Stimulated activated CD8-positive, alpha-beta memory T cell treated with anti-CD3 and anti-CD28 coated beads, Interleukin-7, amount 100 ng/mL, for 24 hours (primary cell): Measurements from ENCODE around the gene GRN.

Experiments
- DNase-seq: peaks from one replicate; pipeline ENCODE4 v3.0.0-alpha.2; 2020; ENCODE audit warnings: low read depth

GRN gene

DNA sequence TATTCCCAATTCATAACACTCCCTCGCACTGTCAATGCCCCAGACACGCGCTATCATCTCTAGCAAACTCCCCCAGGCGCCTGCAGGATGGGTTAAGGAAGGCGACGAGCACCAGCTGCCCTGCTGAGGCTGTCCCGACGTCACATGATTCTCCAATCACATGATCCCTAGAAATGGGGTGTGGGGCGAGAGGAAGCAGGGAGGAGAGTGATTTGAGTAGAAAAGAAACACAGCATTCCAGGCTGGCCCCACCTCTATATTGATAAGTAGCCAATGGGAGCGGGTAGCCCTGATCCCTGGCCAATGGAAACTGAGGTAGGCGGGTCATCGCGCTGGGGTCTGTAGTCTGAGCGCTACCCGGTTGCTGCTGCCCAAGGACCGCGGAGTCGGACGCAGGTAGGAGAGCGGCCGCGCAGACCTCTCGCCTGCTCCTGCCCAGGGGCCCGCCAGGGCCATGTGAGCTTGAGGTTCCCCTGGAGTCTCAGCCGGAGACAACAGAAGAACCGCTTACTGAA lies at the start of gene GRN:
GRN (plus strand) TSS at position 364 of the 515 bp plus-strand sequence. CDS start 3,863 bp downstream, outside the sequence.
- peak; percentile 67 for DNase-seq

DNA sequence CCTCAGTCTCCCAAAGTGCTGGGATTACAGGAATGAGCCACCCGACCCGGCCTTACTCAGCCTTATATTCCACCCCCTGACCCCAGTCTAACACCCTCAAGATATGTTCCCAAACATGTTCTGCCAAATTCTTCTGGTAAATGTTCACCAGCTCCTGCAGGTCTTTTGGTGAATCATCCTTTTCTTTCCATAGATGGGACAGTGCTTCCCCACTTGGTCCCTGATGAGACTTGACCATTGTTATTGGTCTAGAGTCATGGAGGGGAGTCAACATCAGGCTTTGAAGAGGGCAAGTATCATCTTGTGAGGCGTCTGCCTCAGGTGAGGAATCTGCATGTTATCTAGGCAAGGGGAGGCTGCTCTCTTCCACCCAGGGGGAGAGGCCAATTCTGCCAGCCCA lies 47.1 kb upstream of the GRN start:
- no peak for DNase-seq

DNA sequence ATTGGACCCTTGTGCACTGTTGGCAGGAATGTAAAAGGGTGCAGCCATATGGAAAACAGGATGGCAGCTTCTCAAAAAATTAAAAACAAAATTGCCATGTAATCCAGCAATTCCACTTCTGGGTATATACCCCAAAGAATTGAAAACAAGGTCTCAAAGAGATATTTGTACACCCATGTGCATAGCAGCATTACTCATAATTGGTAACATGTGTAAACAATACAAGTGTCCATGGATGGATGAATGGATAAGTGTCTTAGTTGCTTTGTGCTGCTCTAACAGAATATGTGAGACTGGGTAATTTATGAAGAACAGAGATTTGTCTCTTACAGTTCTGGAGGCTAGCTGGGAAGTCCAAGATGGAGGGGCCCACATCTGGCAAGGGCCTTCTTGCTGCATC lies 40.5 kb upstream of the GRN start:
- DNase-seq: no peak

DNA sequence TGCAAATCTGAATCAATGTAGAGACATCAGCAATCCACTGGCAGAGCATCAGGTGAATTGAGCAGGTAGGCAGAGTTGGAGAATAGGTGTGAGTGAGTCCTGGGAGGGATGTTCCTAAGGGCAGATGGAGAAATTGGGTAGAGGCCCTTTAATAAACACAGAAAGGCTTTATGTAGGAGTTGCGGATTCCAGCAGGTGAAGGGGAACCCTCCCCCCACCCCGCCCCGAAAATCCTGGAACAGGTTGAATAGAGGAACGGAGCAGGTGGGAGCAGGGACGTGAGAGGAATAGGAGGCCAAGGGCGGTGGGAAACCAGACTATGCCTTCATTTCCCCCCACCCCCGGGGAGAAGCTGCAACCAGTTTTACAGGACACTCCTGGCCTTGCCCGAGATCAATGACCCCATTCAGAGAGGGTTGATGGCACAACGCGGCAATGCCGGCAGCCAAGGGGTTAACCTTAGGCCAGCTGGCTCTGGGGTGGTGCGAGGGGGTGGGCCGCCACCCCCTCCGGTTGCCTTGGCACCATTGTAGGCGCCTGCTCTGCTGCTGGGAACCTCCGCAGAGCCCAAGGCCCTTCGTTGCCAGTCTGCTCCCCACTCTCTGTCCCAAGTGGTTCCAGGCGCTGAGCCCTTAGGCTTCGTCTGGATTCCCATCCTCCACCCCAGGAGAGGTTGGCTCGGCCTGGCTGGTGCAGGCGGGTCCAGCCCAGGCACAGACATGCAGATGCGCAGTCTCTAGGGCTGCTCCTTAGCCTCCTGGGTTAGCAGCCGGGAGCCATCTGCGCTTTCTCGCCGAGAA lies 37.5 kb upstream of the GRN start:
- DNase-seq: no peak

DNA sequence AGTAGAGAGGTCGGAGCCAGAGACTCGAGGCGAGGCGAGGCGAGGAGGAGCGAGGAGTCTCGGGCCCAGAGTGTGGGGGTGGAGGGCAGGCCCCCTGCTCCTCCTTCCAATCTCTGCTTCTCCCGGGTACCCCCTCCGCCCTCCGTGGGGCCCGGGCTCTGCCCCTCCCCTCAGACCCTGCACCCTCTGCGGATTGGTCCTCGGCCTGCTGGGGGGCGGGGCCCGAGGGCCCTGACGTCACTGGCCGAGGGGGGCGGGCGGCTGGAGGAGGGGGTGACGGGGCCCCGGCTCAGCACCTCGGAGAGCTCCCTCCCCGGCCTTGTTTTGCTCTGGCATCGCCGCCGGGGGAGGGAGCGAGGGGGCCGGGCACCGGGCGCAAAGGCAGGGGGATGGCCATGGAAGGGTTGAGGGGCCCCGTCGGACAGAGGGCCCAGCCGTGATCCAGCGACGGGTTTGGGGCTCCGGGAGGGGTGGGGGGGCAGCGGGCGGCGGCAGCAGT lies 36.7 kb upstream of the GRN start, which contains the start of gene RUNDC3A:
RUNDC3A (plus strand) TSS at position 282 of the 499 bp plus-strand sequence. CDS start 232 bp downstream, outside the sequence.
- peak; percentile 73 for DNase-seq

DNA sequence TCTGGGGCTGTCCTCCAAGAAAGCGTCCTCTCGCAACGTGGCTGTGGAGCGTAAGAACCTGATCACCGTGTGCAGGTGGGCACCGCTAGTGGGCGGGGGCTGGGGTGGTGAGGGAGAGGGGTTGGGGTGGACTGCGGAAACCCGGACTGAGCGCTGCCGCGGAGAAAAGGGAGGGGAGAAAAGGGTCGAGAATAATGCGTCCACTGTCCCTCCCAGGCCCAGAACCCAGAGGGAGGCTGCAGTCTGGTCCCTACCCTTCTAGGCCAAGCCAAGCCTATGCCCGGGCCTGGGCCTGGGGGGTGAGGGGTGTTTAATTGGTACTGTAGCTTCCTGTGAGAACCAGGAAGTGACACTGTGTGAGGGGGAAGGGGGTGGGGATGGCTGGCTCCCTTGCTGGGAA lies 36.2 kb upstream of the GRN start:
- DNase-seq: no peak

DNA sequence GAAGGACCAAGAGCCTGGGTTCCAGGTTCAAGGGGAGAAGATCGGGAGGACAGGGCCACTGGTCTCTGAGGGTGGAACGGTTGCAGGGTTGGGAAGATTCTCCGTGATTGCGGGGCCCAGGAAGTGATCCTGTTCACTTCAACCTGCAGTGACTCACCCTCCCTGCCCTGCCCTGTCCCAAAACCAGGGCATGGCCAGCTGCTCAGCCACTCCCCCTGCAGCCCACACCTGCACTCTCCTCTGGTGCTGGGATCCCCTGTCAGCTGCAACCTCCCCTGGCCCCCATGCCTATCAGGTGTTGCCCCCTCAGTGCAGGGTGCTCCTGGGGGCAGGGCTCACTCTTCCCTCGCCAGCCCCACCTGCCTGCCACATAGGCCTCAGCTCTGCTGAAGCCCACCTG lies 35.6 kb upstream of the GRN start:
- no peak for DNase-seq

DNA sequence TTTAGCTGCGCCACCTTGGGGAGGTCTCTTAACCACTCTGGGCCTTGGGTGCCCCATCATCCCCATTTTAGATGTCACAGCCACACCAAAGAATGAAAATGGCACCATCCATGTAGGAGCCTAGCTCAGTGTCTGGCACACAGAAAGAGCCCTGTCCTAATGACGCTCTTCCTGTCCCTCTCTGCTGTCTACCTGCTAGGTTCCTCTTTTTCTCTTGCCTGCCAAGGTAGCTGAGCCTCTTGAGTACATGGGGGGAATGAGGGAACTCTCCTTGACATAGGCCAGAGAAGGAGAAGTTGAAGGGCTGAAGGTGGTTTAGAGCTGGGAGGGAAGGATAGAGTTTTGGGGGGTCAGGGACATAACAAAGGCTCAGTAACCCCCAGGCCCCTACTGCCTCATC lies 34.9 kb upstream of the GRN start:
- no peak for DNase-seq

DNA sequence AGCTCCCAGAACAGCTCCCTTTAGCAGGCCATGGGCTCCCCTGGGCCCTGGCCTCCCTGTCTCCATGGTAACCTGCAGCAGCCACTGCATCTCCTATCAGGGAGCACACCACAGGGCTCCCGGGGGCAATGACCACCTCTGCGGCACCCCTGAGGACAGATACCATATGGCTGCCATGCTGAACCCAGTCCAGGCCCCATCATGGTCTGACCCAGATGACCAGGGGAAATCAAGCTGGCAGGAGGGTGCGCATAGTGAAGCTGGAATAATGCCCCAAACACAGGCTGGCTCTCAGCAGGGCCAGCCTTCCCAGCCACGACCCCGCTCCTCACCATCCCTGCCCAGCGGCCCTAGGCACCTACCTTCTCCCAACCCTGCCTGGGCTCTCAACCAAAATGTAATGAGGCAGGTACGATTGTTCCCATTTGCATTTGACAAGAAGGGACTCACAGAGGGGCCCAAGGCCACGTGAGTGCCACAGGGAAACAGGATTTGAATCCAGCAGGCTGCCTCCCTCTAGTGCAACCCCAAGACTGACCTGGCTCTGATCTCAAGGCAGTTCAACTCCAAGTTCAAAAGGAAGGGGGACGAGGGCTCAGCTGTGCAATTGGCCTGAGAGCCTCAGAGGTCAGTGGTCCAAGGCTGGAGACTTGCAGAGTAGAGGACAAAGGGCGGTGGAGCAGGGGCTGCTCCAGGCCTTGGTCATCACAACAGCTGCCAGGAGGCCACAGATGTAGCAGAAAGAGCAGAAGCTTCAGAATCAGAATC lies 34.3 kb upstream of the GRN start:
- no peak for DNase-seq

DNA sequence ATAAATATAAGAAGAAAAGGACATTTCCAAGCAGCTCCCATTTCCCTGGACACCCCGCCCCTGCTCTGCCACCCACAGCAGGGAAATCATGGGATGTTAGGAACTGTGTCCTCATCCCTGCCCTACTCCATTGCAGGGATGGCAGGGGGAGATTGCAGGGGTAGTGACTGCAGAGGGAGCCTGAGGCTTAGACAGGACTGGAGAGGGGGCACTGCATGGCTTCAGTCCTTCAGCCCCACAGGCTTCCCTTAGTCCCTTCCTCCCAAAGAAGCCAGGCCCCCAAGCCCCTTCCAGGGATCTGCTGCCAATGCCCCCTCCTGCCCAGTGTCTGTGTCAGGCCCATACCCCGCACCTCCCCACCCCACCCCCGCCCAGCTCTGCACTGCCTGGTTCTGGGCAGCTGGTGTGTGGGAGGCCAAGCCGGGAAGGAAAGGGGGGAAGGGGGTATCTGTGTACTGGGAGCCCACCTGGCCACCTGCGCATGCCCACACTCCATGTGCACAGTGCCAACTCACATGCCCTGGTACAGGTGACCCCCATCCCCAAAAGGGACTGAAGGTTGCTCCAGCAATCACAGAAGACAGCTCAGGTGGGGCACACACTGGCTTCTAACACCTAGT lies 33.4 kb upstream of the GRN start:
- DNase-seq: no peak

DNA sequence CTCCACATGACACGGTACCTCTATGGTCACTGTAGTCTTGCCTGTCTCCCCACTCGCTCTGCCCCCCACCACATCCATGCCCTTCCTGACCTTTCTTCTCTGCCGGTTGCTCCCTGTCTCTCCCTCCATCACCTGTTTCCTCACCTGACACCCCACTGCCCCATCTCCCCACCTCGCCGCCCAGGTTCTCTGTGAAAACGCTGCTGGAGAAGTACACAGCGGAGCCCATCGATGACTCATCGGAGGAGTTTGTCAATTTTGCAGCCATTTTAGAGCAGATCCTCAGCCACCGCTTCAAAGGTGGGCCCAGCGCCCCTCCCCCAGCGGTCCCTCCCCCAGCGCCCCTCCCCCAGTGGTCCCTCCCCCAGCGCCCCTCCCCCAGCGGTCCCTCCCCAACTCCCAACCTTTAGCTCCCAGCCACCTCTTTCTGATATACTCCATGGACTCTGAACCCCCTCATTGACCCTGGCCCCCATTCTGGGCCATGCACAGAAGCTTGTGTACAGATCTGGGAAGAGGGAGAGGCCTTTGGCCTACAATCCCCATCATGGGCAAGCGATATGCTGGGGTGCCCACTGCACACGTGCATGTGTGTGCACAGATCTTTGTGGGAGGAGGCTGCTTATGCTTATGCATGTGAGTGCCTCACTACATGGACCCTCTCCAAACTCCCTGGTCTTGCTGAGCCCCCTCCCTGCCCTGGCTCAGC lies 32.6 kb upstream of the GRN start:
- no peak for DNase-seq

DNA sequence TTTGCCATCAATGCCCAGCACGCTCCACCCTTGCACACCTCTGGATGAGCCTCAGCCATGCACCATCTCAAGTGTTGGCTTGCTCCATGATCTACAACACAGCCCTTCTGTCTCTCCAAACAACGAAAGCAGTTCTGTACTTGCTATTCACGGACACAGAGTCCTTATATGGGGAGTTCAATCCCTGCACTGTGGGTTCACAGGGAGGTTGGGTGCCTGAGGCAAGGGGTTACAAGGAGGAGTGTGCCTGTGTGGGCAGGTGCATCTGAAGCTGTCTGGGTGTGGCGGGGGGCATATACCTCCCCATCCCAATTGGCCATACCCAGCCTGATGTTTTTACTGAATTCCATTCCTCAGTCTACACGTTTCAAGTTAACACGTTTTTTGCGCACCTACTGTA lies 31.1 kb upstream of the GRN start:
- DNase-seq: no peak

DNA sequence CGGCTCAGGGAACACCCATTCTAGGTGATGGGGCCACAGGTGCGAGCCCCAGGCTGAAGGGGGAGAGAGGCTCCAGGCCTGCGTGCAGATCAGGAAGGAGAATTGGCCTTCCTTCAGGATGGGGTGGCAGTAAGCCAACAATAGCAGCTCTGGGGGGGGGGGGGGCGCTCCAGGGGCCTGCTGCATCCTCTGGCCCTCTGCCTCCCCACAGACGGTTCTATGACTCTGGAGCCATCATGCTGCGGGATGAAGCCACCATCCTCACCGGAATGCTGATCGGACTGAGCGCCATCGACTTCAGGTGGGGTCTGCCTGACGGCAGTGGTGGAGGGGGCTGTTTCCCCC lies 30.6 kb upstream of the GRN start:
- no peak for DNase-seq

DNA sequence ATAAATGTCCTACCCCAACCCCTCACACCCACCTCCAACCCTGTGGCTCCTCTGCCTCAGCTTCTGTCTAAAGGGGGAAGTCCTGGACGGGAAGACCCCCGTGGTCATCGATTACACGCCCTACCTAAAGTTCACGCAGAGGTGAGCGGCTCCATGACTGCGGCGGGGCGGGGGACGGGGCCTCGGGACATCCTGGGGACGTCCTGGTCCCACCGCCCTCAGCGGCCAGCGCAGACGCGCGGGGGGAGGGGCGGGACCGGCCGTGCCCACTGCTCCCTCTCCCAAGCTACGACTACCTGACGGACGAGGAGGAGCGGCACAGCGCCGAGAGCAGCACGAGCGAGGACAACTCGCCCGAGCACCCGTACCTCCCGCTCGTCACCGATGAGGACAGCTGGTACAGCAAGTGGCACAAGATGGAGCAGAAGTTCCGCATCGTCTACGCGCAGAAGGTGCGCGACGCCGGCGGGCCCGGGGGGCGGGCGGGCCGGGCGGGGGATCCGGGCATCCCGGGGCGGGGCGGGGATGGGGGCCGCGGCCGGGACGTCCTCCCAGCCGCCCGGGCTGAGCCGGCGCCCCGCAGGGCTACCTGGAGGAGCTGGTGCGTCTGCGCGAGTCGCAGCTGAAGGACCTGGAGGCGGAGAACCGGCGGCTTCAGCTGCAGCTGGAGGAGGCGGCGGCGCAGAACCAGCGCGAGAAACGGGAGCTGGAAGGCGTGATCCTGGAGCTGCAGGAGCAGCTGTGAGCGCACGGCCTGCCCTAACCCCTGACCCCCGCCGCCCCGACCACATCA lies 30.0 kb upstream of the GRN start:
- no peak for DNase-seq

DNA sequence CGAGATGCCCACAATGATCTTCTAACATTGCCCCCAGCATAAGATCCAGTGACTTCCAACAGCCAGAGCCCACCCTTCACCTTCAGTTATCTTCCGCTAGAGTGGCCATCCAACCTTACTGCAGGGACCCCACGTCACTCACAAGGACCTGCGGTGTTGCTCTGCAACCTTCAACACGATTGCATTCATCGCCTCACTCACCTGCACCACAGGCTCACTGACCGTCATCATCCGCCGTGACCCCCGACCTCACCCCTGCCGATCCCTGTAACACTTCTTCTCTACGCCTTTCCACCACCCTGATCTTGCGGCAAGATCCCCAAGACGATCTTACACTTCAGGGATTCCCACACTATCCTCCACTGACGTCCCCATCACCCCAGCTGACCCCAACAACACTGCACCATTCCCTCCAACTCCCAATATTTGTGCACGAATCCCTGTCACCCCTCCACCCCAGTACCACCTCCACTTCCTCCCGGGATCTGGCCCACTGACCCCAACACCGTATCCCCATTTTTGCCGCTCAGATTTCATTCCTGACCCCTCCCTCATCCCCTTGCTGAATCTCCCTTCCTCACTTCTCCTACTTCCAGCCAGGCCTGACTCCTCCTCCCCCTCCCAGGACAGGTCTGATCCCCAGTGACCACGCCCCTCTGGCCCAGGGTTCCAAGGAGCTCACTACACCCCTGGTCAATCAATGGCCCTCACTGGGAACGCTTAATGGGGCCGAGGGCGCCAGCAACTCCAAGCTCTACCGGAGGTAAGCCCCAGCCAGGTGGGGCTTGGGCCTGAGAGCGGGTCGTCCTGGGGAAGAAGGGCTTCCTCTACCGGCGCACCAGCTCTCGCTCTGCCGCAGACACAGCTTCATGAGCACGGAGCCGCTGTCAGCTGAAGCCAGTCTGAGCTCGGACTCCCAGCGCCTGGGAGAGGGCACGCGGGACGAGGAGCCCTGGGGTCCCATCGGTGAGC lies 29.1 kb upstream of the GRN start:
- no peak for DNase-seq

DNA sequence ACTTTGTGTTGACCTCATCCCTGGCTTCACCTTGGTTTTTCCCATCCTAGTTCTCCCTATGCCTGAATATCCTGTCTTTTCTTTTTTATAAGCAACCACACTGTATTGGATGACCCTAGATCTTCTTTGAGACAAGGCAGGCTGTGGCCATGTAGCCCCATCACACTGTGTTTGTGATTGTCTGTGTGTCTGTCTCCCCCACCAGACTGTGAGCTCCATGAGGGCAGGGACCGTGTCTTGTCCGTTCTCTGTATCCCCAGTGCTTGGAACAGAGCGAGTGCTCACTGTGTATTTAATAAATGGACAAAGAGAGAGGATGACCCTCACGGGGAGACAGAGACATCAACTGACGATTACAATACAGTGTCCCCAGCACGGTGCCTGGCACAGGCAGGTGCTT lies 27.6 kb upstream of the GRN start:
- no peak for DNase-seq

DNA sequence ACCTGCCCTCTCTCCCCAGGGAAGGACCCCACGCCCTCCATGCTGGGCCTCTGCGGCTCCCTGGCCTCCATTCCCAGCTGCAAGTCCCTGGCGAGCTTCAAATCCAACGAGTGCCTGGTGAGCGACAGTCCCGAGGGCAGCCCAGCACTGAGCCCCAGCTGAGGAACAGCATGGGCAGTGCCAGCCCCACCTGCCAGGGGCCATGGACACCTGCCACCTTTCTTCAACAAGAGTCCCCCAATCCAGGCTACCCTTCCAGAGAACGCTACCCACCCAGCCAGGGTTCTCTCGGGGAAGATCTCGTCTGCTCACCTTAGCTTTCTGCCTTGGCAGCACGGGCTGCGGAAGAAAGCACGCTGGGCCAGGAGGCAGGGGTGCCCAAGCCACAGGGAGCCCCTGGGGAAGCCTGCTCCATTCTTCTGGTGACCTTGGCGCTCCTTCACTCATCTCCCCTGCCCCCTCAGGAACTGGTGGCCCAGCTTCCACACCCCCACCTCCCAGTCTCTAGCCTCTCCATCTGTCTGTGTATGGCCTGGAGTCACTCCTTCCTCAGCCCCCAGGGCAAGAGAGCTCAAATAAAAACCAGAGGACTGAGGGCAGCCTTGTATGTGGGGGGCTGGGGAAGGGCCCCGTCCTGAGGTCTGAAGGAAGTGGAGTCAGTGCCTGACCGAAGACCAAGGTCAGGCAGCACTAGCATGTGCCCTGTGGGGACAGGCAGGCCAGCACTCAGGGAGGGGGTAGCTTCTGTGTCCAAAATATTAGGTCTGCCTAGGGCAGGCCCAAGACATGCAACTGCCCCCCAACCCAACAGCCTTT lies 26.8 kb upstream of the GRN start:
- no peak for DNase-seq

DNA sequence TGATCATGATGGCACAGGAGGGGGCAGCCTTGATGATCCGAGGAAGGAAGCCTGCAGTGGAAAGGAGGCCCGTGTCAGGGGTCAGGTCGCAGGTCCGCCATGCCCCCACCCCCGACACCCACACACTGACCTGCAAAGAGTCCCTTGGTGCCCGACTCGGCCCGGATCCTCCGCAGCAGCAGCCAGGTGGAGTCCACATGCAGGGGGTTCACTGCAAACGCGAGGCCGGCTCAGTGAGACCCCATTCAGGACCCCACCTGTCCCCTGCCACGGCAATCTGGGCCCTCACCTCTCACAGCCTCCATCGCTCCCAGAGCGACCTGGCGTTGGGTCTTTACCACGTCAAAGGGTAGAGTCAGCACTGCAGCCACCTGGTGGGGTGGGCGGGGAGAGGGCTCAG lies 25.0 kb upstream of the GRN start:
- DNase-seq: no peak
